Testis (tissue), 3 donors: Measurements from ENCODE around the gene BPIFB4. TPM values are rescaled to one million over a fixed set of nuclear protein-coding genes. Genes with fewer than 3 reads are reported as not detected.

Experiments
- DNase-seq: peaks from one replicate; pipeline ENCODE4 v3.0.0-alpha.2; 2019
- H3K27ac ChIP-seq, 2 donors: fragments of 200-600 bp; sonication (generic); one replicate each; pipeline ENCODE4 v1.5.1; 2019
- H3K27me3 ChIP-seq: fragments of 200-600 bp; sonication (generic); one replicate; pipeline ENCODE4 v1.5.1; 2019
- H3K36me3 ChIP-seq: fragments of 200-600 bp; sonication (generic); one replicate; pipeline ENCODE4 v1.5.1; 2017; ENCODE audit warnings: low read depth; ENCODE audit errors: missing control alignments
- H3K4me1 ChIP-seq: fragments of 200-600 bp; sonication (generic); one replicate; pipeline ENCODE4 v1.5.1; 2019
- H3K4me3 ChIP-seq, 2 donors: fragments of 200-600 bp; sonication (generic); one replicate each; pipeline ENCODE4 v1.5.1; 2017 to 2019
- H3K9me3 ChIP-seq: fragments of 200-600 bp; sonication (generic); one replicate; pipeline ENCODE4 v1.5.1; 2017
- POLR2A ChIP-seq: fragments of 450-650 bp; IDR thresholded peaks from one replicate; pipeline ENCODE4 v1.6.1; 2017; ENCODE audit warnings: antibody characterized with exemption, mild to moderate bottlenecking, moderate library complexity
- WGBS, 2 donors: methylation state at CpG; one replicate each; pipeline ENCODE4 v1.1.5; 2018; 5-methylcytosine and 5-hydroxymethylcytosine counted together
- intact Hi-C: fragments of 100-400 bp; cut with DNase I; formaldehyde crosslinking; loops from one replicate; pipeline ENCODE4 v1.15.1; 2023; ENCODE audit warnings: low total_unique reads
- polyA plus RNA-seq: library from polyadenylated mRNA; stranded (reverse); fragments of 350-450 nt; fragmentation: Illumina TruSeq; extraction: RNeasy Lipid Tissue Mini Kit (QIAGEN cat#74804); gene quantifications from one replicate; pipeline ENCODE4 v1.2.3, GENCODE V29; 2014; ENCODE audit warnings: low read depth, low replicate concordance; ENCODE audit not compliant: insufficient read depth
- total RNA-seq, 2 donors: library from RNA; depleted of rRNA; stranded (reverse); fragments of >200 nt; gene quantifications; one replicate each; pipeline ENCODE4 v1.2.3, GENCODE V29; 2016
- TF ChIP-seq, protein P1 (sequence below), 3 experiments: fragments of 450-650 bp in 2 of 3; fragments of 200-600 bp in 1 of 3; sonication (generic) in 1 of 3; IDR thresholded peaks; one replicate each; pipeline ENCODE4 v1.5.1; 2016 to 2019; ENCODE audit warnings: antibody characterized with exemption in 3 of 3, mild to moderate bottlenecking in 2 of 3, moderate library complexity in 1 of 3

BPIFB4 gene
- total and polyA plus RNA-seq, 3 donors from 2014 or later: 1.1 to 1.7 (median 1.2) TPM

DNA sequence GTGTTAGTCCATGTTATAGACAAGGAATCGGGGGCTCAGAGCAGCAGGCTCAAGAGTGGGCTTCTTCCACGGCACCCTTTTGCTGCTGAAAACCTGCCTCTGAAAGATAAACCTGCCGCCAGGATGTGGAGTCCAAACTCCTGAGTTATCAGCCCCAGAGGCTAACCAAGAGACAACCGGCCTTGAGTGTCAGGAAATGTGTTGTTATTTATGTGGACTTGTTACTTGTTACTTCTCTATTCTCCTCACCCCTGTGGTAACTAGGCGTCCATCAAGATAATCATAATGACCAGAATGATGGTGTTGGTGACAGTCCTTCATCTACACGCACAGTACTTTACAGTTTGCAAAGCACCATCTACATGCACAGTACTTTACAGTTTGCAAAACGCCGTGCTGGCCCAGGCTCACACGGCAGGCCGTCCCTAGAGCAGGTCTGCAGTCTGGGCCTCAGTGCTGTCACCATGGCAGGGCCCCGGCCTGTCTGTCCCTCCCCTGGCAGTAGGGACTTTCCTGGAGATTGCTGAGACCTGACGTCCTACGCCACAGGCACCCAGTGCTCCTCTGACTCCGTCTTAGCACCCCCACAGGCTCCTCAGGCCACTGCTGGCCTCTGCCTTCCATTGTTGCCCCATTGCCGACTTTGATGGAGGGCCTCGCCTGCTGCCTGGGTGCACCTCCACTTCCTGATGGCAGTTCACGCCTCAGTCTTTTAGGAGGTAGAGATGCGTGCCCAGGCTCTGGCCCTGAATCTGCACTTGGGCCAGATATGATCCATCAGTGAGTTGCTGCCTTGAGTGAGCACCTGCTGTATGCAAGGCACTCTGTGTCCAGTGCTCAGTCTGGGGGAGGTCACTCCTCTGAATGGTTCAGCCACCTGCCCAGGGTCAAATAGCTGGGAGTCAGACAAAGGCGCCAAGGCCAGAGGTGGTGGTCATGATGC is 9.1 kb upstream of the BPIFB4 start:
- Histone ChIP-seq H3K36me3 (no peaks in the 10 kb centered on the region), H3K4me3 (no peak overlapping the region), H3K4me1 (no peaks in the 10 kb centered on the region), H3K9me3 (no peaks in the 10 kb centered on the region), H3K27ac (no peak overlapping the region), H3K27me3 (no peaks in the 10 kb centered on the region)
- intact Hi-C loops: no loop called here
- TF ChIP-seq POLR2A: no peak
- TF ChIP-seq, protein P1, sequence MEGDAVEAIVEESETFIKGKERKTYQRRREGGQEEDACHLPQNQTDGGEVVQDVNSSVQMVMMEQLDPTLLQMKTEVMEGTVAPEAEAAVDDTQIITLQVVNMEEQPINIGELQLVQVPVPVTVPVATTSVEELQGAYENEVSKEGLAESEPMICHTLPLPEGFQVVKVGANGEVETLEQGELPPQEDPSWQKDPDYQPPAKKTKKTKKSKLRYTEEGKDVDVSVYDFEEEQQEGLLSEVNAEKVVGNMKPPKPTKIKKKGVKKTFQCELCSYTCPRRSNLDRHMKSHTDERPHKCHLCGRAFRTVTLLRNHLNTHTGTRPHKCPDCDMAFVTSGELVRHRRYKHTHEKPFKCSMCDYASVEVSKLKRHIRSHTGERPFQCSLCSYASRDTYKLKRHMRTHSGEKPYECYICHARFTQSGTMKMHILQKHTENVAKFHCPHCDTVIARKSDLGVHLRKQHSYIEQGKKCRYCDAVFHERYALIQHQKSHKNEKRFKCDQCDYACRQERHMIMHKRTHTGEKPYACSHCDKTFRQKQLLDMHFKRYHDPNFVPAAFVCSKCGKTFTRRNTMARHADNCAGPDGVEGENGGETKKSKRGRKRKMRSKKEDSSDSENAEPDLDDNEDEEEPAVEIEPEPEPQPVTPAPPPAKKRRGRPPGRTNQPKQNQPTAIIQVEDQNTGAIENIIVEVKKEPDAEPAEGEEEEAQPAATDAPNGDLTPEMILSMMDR (IDR thresholded peaks at IDR 0.05): no peak
- WGBS, 2 donors: 80 to 85% methylated on average over 15 to 19 of the region's 19 CpGs
- no peak for DNase-seq

DNA sequence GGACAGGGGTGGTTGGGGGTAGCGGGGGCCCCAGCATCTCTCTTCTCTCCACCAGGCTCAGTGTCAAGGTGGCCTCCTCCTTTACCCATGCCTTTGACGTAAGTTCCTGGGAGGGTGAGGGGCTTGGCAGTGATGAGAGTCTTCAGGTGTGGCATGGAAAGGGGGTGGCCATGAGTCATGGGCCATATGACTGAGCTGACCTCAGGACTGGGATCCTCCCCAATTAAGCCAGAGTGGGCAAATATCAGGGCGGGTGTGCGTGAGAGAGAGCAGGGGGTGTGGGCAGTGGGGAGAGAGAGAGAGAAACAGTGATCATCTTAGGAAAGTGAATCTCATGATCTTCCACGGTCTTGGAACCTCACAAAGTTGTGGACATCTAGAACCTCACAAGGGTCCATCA is 8.2 kb upstream of the BPIFB4 start:
- 80 to 84% methylated on average over 5 of the region's 5 CpGs for WGBS, 2 donors
- no peak for DNase-seq
- Histone ChIP-seq H3K4me3 (no peak overlapping the region), H3K27ac (no peak overlapping the region), H3K4me1 (no peaks in the 10 kb centered on the region), H3K36me3 (no peaks in the 10 kb centered on the region), H3K27me3 (no peaks in the 10 kb centered on the region), H3K9me3 (no peaks in the 10 kb centered on the region)
- intact Hi-C loops: no loop called here
- TF ChIP-seq, protein P1 (IDR thresholded peaks at IDR 0.05): no peak
- no peak for TF ChIP-seq POLR2A

DNA sequence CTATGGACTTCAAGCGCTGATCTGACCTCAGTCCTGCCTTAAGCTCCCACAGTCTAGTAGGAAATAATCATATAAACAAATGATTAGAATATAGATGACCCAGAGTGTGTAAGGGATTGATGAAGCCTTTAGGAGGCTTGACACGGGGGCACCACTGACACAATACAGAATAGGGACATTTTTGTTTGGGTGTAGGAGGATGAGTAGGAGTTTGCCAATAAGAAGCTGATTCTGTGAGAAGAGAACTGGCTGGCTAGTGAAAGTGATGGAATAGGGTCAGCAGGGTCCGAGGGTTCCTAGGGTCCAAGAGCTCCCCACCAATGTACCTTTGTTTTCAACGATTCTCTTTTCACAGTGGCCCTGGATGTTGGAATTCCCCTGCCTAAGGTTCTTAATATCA is 7.1 kb upstream of the BPIFB4 start:
- 88 to 96% methylated on average over 4 of the region's 4 CpGs for WGBS, 2 donors
- Histone ChIP-seq H3K27me3 (no peaks in the 10 kb centered on the region), H3K27ac (no peak overlapping the region), H3K9me3 (no peaks in the 10 kb centered on the region), H3K4me3 (no peak overlapping the region), H3K4me1 (no peaks in the 10 kb centered on the region), H3K36me3 (no peaks in the 10 kb centered on the region)
- DNase-seq: no peak
- TF ChIP-seq, protein P1 (IDR thresholded peaks at IDR 0.05): no peak
- no peak for TF ChIP-seq POLR2A
- intact Hi-C loops: no loop called here

DNA sequence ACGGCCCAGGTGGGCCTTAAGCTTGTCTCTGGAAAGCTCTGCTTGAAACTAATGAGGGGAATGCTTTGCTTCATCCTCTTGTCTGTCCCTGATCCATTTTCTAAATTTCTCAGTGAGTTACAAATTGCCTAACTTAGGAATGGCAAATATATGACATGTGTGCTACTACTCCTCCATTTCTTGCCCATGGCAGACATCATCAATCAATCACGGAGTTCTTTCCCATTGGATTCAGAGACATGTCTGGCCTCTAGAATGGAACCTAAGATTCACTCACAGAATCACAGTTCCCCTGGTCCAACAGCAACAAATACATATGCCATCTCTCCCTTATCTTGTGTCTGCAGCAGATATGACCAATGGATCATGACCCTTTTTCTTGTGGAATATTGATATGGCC is 6.6 kb upstream of the BPIFB4 start:
- no peak for DNase-seq
- Histone ChIP-seq H3K9me3 (no peaks in the 10 kb centered on the region), H3K4me3 (no peak overlapping the region), H3K27me3 (no peaks in the 10 kb centered on the region), H3K36me3 (no peaks in the 10 kb centered on the region), H3K4me1 (no peaks in the 10 kb centered on the region), H3K27ac (no peak overlapping the region)
- intact Hi-C loops: no loop called here
- 90 to 95% methylated on average over 2 of the region's 2 CpGs for WGBS, 2 donors
- TF ChIP-seq, protein P1 (IDR thresholded peaks at IDR 0.05): no peak
- TF ChIP-seq POLR2A: no peak

DNA sequence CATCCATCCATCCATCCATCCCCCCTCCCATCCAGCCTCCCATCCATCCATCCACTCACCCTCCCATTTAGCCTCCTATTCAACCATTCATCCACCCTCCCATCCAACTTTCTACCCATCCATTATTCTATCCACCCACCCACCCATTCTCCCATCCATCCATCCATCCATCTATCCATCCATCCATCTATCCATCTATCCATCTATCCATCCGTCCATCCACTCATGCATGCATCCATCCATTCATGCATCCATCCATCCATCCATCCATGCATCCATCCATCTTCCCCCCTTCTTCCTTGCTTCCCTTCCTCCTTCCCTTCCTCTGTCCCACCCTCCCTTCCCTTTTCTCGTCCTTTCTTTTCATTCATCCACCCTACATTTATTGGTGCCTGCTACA is 4.8 kb upstream of the BPIFB4 start:
- no peaks in the 10 kb centered on the region for H3K4me1 ChIP-seq
- H3K36me3 ChIP-seq: no peaks in the 10 kb centered on the region
- intact Hi-C loops: no loop called here
- no peak for DNase-seq
- no peak overlapping the region for H3K4me3 ChIP-seq
- H3K27ac ChIP-seq: no peak overlapping the region
- TF ChIP-seq, protein P1 (IDR thresholded peaks at IDR 0.05): no peak
- no peak for TF ChIP-seq POLR2A
- H3K27me3 ChIP-seq: no peaks in the 10 kb centered on the region
- H3K9me3 ChIP-seq: no peaks in the 10 kb centered on the region
- 89 to 97% methylated on average over 2 of the region's 2 CpGs for WGBS, 2 donors
